K562 (cell line): Measurements from ENCODE around the gene PCMTD2. TPM values are rescaled to one million over a fixed set of nuclear protein-coding genes. Genes with fewer than 3 reads are reported as not detected.
A peak's percentile ranks its signal among the peaks of the same experiment; 100 is the strongest.

ENCODE experiments used
- ARHGAP35 ChIP-seq: fragments of 450-650 bp; IDR thresholded peaks from 2 replicates; pipeline ENCODE4 v1.6.1; 2018; ENCODE audit not compliant: partially characterized antibody
- ARNT ChIP-seq, 2 experiments: fragments of 450-650 bp; IDR thresholded peaks; 2 replicates each; pipeline ENCODE4 v1.6.1; 2016; ENCODE audit warnings: mild to moderate bottlenecking in 1 of 2
- ATF1 ChIP-seq, 2 experiments: fragments of 450-650 bp in 1 of 2; IDR thresholded peaks; 2 replicates each; pipeline ENCODE4 v1.6.1; 2016; ENCODE audit warnings: missing compliant biosample characterization in 1 of 2, missing genetic modification characterization in 1 of 2
- BACH1 ChIP-seq: fragments of 200-800 bp; sonication (Bioruptor generic); IDR thresholded peaks from 2 replicates; pipeline ENCODE4 v1.6.1; 2016; ENCODE audit warnings: missing genetic modification characterization, missing compliant biosample characterization
- E2F3 ChIP-seq: fragments of 250-450 bp; sonication (Bioruptor Pico); IDR thresholded peaks from 2 replicates; pipeline ENCODE4 v1.4.0; 2020; ENCODE audit warnings: mild to moderate bottlenecking
- ESRRA ChIP-seq: fragments of 450-650 bp; IDR thresholded peaks from 2 replicates; pipeline ENCODE4 v1.6.1; 2014; ENCODE audit warnings: low read depth, mild to moderate bottlenecking, moderate library complexity, borderline replicate concordance
- GABPA ChIP-seq: fragments of 200-800 bp; sonication (Bioruptor generic); conservative IDR thresholded peaks from 2 replicates; pipeline ENCODE4 v1.6.1; 2016; ENCODE audit warnings: low read depth, missing genetic modification characterization, missing compliant biosample characterization
- GTF2A2 ChIP-seq: IDR thresholded peaks from 2 replicates; pipeline ENCODE4 v1.6.1; 2016; ENCODE audit warnings: mild to moderate bottlenecking, missing genetic modification characterization, missing compliant biosample characterization
- GTF2F1 ChIP-seq: IDR thresholded peaks from 2 replicates; pipeline ENCODE4 v1.6.1; 2011; ENCODE audit warnings: low read depth, low read length, improper control_type of control experiment
- HES1 ChIP-seq: fragments of 450-650 bp; IDR thresholded peaks from 2 replicates; pipeline ENCODE4 v1.6.1; 2016; ENCODE audit warnings: low read depth, mild to moderate bottlenecking, moderate library complexity
- JUN ChIP-seq, 2 experiments: sonication (generic) in 1 of 2; formaldehyde crosslinking in 1 of 2; IDR thresholded peaks; 2 replicates each; pipeline versions ENCODE4 v1.6.1 to v1.8.0; 2012 to 2022; ENCODE audit warnings: borderline replicate concordance in 2 of 2, mild to moderate bottlenecking in 2 of 2, improper control_type of control experiment in 1 of 2, low read depth in 1 of 2, low read length in 1 of 2, missing genetic modification reagents in 1 of 2
- KLF16 ChIP-seq: IDR thresholded peaks from 2 replicates; pipeline ENCODE4 v1.6.1; 2016; ENCODE audit warnings: antibody characterized with exemption
- MYBL2 ChIP-seq, 2 experiments: fragments of 450-650 bp in 1 of 2; sonication (generic) in 1 of 2; formaldehyde crosslinking in 1 of 2; IDR thresholded peaks; 2 replicates each; pipeline versions ENCODE4 v1.6.1 to v1.8.1; 2017 to 2022; ENCODE audit warnings: borderline replicate concordance in 1 of 2, inconsistent platforms in 1 of 2, low read depth in 1 of 2, mild to moderate bottlenecking in 1 of 2, missing genetic modification reagents in 1 of 2, moderate library complexity in 1 of 2
- MYNN ChIP-seq, 2 experiments: sonication (generic); formaldehyde crosslinking in 1 of 2; IDR thresholded peaks; 2 replicates each; pipeline versions ENCODE4 v1.5.0 to v1.6.1; 2016 to 2020; ENCODE audit warnings: antibody characterized with exemption in 1 of 2, missing genetic modification reagents in 1 of 2
- NCOA4 ChIP-seq: fragments of 450-650 bp; IDR thresholded peaks from 2 replicates; pipeline ENCODE4 v1.6.1; 2018; ENCODE audit warnings: mild to moderate bottlenecking; ENCODE audit not compliant: partially characterized antibody
- NELFE ChIP-seq: IDR thresholded peaks from 2 replicates; pipeline ENCODE4 v1.6.1; 2011; ENCODE audit warnings: mild to moderate bottlenecking; ENCODE audit not compliant: insufficient read depth, insufficient read length
- POLR2G ChIP-seq: fragments of 200-400 bp; formaldehyde crosslinking; IDR thresholded peaks from 2 replicates; pipeline ENCODE4 v1.6.1; 2017; ENCODE audit warnings: low read depth, mild to moderate bottlenecking, antibody characterized with exemption, low read length, moderate library complexity
- RFX1 ChIP-seq: fragments of 450-650 bp; IDR thresholded peaks from 2 replicates; pipeline ENCODE4 v1.6.1; 2016; ENCODE audit warnings: mild to moderate bottlenecking, moderate library complexity
- RHOXF2B ChIP-seq: fragments of 250-450 bp; sonication (Bioruptor Pico); conservative IDR thresholded peaks from 2 replicates; pipeline ENCODE4 v1.5.1; 2021
- STAT6 ChIP-seq: sonication (generic); formaldehyde crosslinking; IDR thresholded peaks from 2 replicates; pipeline ENCODE4 v1.8.1; 2023; ENCODE audit warnings: mild to moderate bottlenecking, missing genetic modification reagents
- TBP ChIP-seq: optimal IDR thresholded peaks from 2 replicates; pipeline ENCODE3; 2011; ENCODE audit warnings: low read depth, low read length, improper control_type of control experiment
- TRIM24 ChIP-seq, 2 experiments: fragments of 450-650 bp; IDR thresholded peaks; 2 replicates each; pipeline ENCODE4 v1.6.1; 2016
- ZNF24 ChIP-seq: fragments of 450-650 bp; IDR thresholded peaks from 2 replicates; pipeline ENCODE4 v1.6.1; 2016
- ZNF277 ChIP-seq: fragments of 250-450 bp; sonication (Bioruptor Pico); IDR thresholded peaks from 2 replicates; pipeline ENCODE4 v1.8.0; 2022; ENCODE audit warnings: inconsistent platforms, mild to moderate bottlenecking, moderate library complexity, borderline replicate concordance
- ZNF347 ChIP-seq: fragments of 450-650 bp; formaldehyde crosslinking; IDR thresholded peaks from 2 replicates; pipeline ENCODE4 v1.4.0; 2020; ENCODE audit warnings: low read depth, mild to moderate bottlenecking, moderate library complexity
- ZNF507 ChIP-seq: conservative IDR thresholded peaks from 2 replicates; pipeline ENCODE4 v1.6.1; 2017; ENCODE audit warnings: missing genetic modification characterization, missing compliant biosample characterization
- polyA plus RNA-seq, 8 experiments: library from polyadenylated mRNA; depleted of rRNA in 4 of 8; stranded (reverse) in 5 of 8; unstranded in 3 of 8; fragments of >200 nt; fragmentation: Nextera tagmentation in 2 of 8; fragmentation: Illumina TruSeq in 1 of 8; extraction: Ambion mirVana in 2 of 8; extraction: Trizol in 1 of 8; gene quantifications; 2 replicates each; pipeline versions ENCODE4 v1.2.1 to v1.2.3, GENCODE V29; 2011 to 2014; ENCODE audit warnings: inconsistent platforms in 1 of 8, missing spikeins in 1 of 8
- total RNA-seq, 7 experiments: library from RNA; depleted of rRNA in 6 of 7; stranded (reverse); fragments of >200 nt in 6 of 7; fragmentation: Illumina TruSeq in 2 of 7; extraction: Trizol in 2 of 7; gene quantifications; 2 replicates each; pipeline versions ENCODE4 v1.2.1 to v1.2.3, GENCODE V29; 2011 to 2021; ENCODE audit warnings: low replicate concordance in 1 of 7

The PCMTD2 gene
- total and polyA plus RNA-seq, 9 of the 15 experiments (the other 6 are each of a cell fraction or from before 2014, with no cell fraction given), result 11.3 to 49.3 (median 28.4) TPM

DNA sequence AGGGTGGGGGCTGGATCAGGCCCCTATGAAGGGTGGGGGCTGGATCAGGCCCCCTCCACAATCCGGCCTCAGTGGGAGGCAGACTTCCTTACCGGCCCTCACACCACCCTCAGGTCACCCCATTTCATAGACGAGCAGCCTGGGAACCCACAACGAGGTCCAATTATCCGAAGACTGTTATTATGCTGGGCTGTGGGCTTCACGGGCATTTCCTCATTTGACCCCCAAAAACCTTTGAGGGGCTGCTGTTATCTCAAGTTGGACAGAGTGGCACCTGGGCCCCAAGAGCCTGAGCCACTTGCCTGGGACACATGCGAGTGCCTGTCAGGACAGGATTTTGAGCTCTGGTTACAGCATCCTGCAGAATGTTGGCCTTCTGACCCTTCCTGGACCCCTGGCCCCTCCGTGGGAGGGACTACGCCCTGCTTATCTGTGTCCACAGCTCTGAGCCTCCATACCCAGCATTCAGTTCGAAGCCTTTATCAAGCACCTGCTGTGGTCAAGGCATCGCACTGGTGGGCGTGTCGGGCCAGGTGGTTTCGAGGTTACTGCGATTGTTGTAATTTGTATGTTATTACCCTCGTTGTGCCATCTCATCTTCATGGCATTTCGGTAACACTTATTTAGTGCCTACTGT lies 34.5 kb upstream of the PCMTD2 start (continued):
- peak; percentile 87 for TF ChIP-seq MYNN (IDR thresholded peaks at IDR 0.05)
- no peak for TF ChIP-seq MYNN (CRISPR knock-in tag; IDR thresholded peaks at IDR 0.05)
- TF ChIP-seq ATF1 (CRISPR knock-in tag; IDR thresholded peaks at IDR 0.05), result no peak
- peak; percentile 44 for TF ChIP-seq ATF1 (tag; IDR thresholded peaks at IDR 0.05)
- peak; percentile 99 for TF ChIP-seq KLF16
- TF ChIP-seq GTF2F1, result no peak
- peak; percentile 12 for TF ChIP-seq TBP
- peak; percentile 83; the same call in 1 of the 2 replicates for TF ChIP-seq ESRRA
- TF ChIP-seq JUN (IDR thresholded peaks at IDR 0.05; ENCODE audit: borderline replicate concordance, low read depth, low read length), result no peak
- TF ChIP-seq JUN (CRISPR knock-in tag; IDR thresholded peaks at IDR 0.05; ENCODE audit: borderline replicate concordance), result no peak
- no peak for TF ChIP-seq BACH1 (tag)
- TF ChIP-seq GTF2A2 (tag), result no peak
- TF ChIP-seq NCOA4, result no peak
- TF ChIP-seq TRIM24 (IDR thresholded peaks at IDR 0.05), result peak; percentile 98
- no peak for TF ChIP-seq RFX1
- TF ChIP-seq STAT6 (CRISPR knock-in tag), result no peak; the same call in 1 of the 2 replicates
- no peak for TF ChIP-seq ZNF347
- no peak for TF ChIP-seq POLR2G
- TF ChIP-seq NELFE, result no peak
- TF ChIP-seq ZNF24, result no peak; the same call in 1 of the 2 replicates
- TF ChIP-seq ARHGAP35, result no peak
- no peak for TF ChIP-seq MYBL2 (IDR thresholded peaks at IDR 0.05; ENCODE audit: low read depth)
- no peak for TF ChIP-seq MYBL2 (CRISPR knock-in tag; IDR thresholded peaks at IDR 0.05; ENCODE audit: borderline replicate concordance)
- TF ChIP-seq ZNF277 (CRISPR knock-in tag), result no peak
- TF ChIP-seq ARNT (IDR thresholded peaks at IDR 0.05), result peak; percentile 67 to 88; a peak in 3 of 4 replicates
- no peak for TF ChIP-seq GABPA (tag)
- TF ChIP-seq HES1, result peak; percentile 73; the same call in 1 of the 2 replicates
- TF ChIP-seq ZNF507, result no peak
- TF ChIP-seq RHOXF2B (CRISPR knock-in tag), result no peak
- no peak for TF ChIP-seq E2F3 (CRISPR knock-in tag)
